ENCODE results near the gene SLC7A8. TPM values are rescaled to one million over a fixed set of nuclear protein-coding genes. Genes with fewer than 3 reads are reported as not detected.

The SLC7A8 gene
- polyA plus RNA-seq, 1 donor (not counting 4 experiments of a cell fraction or from before 2014, with no cell fraction given) = 29.1 TPM

DNA sequence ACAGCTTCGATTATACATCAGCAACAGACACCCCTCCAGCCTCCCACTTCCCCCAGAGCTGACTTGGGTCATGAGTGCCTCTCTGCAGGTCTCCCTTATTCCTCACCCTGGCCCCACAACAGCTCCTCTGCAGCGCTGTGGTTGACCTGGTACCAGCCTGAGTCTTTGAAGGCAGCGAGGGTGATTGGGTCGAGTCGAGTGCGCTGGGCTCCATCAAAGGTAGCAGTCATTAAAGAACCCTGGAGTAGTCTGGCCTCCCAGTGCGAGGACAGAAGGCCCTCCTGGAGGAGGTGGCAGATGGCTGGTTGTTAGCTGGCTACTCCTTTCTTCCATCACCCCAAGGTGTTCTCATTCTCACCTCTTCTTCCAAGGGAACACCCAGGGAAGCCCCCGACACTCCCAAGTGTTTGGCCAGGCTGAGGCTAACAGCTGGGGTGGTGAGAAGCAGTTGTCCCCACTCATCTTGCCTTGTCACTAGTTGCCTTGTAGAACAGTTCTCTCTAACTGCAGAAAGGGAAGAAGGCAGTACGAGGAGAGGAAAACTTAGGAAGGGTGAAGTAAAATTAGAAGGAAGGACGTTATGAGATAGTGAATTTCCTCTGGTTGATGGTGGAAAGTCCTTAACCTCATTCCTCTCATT lies 81.4 kb downstream of the SLC7A8 start:
- peaks cover 24% of the 10 kb centered on the region for H3K79me2 ChIP-seq (ENCODE audit: control insufficient read depth, insufficient read depth, low read length)
- no peaks in the 10 kb centered on the region for H3K9me3 ChIP-seq (ENCODE audit: control insufficient read depth, low read depth, low read length)
- FAIRE-seq (no peak), DNase-seq (ENCODE audit: low read depth, low spot score) (no peak)
- H3K27me3 ChIP-seq (ENCODE audit: control insufficient read depth, extremely low read depth, insufficient read depth, low read length) = no peaks in the 10 kb centered on the region
- no peak overlapping the region for H3K4me2 ChIP-seq (ENCODE audit: control insufficient read depth, extremely low read depth, insufficient read depth, low read depth, low read length)
- no peak overlapping the region for H3K9ac ChIP-seq (ENCODE audit: control insufficient read depth, extremely low read depth, insufficient read depth, low read length)
- no peak for TF ChIP-seq EZH2 (IDR thresholded peaks at IDR 0.05; ENCODE audit: low read length)
- TF ChIP-seq, protein P1, sequence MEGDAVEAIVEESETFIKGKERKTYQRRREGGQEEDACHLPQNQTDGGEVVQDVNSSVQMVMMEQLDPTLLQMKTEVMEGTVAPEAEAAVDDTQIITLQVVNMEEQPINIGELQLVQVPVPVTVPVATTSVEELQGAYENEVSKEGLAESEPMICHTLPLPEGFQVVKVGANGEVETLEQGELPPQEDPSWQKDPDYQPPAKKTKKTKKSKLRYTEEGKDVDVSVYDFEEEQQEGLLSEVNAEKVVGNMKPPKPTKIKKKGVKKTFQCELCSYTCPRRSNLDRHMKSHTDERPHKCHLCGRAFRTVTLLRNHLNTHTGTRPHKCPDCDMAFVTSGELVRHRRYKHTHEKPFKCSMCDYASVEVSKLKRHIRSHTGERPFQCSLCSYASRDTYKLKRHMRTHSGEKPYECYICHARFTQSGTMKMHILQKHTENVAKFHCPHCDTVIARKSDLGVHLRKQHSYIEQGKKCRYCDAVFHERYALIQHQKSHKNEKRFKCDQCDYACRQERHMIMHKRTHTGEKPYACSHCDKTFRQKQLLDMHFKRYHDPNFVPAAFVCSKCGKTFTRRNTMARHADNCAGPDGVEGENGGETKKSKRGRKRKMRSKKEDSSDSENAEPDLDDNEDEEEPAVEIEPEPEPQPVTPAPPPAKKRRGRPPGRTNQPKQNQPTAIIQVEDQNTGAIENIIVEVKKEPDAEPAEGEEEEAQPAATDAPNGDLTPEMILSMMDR (optimal IDR thresholded peaks at IDR 0.05 in 1 of 3, IDR thresholded peaks at IDR 0.05 in 1 of 3, conservative IDR thresholded peaks at IDR 0.05 in 1 of 3; ENCODE audit: extremely low read depth in 1 of 3, insufficient read depth in 2 of 3, low read length in 3 of 3) = no peak
- dilution Hi-C loops (cut with MboI; ENCODE audit: extremely low pct_ligation_motif_present, low sequenced_read_pairs) = no loop called here
- H2AFZ ChIP-seq (ENCODE audit: control insufficient read depth, low read length) = no peak overlapping the region
- H3K27ac ChIP-seq (ENCODE audit: control insufficient read depth, insufficient read depth, low read length) = no peak overlapping the region
- H3K4me1 ChIP-seq (ENCODE audit: control insufficient read depth, extremely low read depth, insufficient read depth, low read length) = peaks cover 5% of the 10 kb centered on the region
- H3K36me3 ChIP-seq (ENCODE audit: control insufficient read depth in 2 of 2, extremely low read depth in 1 of 2, insufficient read depth in 2 of 2, low read length in 2 of 2) = peaks cover 5 to 13% of the 10 kb centered on the region in 2 experiments
- no peak overlapping the region for H3K4me3 ChIP-seq (ENCODE audit: control insufficient read depth in 2 of 3, extremely low read depth in 1 of 3, insufficient read depth in 2 of 3, low read depth in 1 of 3, low read length in 3 of 3)
- H4K20me1 ChIP-seq (ENCODE audit: control insufficient read depth, extremely low read depth, insufficient read depth, low read length) = peaks cover 9% of the 10 kb centered on the region
- H3K9me1 ChIP-seq (ENCODE audit: control insufficient read depth, extremely low read depth, insufficient read depth, low read length) = peaks cover 4% of the 10 kb centered on the region

DNA sequence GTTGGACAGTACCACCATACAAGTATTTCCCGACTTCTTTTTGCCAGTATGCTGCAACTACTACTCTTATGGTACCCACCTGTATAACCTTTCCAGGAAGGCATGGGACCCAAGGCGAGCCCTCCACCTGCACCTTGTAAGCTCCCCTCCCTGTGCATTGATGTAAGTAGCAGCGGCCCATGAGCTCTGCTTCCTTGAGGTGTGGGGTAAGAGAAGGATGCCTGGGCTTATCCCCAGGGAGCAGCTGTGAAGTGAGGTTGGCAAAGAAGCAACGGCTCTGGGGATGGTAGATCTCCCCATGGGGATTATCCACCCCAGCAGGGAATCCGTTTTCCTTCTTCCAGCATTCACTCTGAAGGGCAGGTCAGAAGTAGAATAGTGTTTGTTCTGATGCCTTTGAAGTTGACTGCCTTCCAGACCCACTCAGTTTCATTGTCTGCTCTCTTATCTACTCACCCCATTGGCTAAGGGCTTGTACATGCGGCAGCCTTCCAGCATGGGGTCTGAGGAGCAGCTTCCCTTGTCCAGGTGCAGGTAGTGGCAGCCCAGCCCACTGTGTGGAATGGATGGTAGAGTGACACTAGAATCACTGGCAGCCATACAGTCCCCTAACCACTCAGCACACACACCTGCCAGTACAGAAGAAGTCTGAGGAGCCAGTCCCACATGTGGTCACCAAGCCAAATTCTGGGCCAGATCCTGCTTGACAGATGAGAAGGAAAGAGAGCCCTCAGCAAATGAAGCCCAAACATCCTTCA lies 82.1 kb downstream of the SLC7A8 start:
- Histone ChIP-seq H3K79me2 (ENCODE audit: control insufficient read depth, insufficient read depth, low read length) (peaks cover 31% of the 10 kb centered on the region), H3K4me2 (ENCODE audit: control insufficient read depth, extremely low read depth, insufficient read depth, low read depth, low read length) (no peak overlapping the region), H2AFZ (ENCODE audit: control insufficient read depth, low read length) (no peak overlapping the region), H4K20me1 (ENCODE audit: control insufficient read depth, extremely low read depth, insufficient read depth, low read length) (peaks cover 9% of the 10 kb centered on the region), H3K4me1 (ENCODE audit: control insufficient read depth, extremely low read depth, insufficient read depth, low read length) (peaks cover 12% of the 10 kb centered on the region), H3K36me3 (ENCODE audit: control insufficient read depth in 2 of 2, extremely low read depth in 1 of 2, insufficient read depth in 2 of 2, low read length in 2 of 2) (peaks cover 5 to 17% of the 10 kb centered on the region in 2 experiments), H3K27ac (ENCODE audit: control insufficient read depth, insufficient read depth, low read length) (no peak overlapping the region), H3K9ac (ENCODE audit: control insufficient read depth, extremely low read depth, insufficient read depth, low read length) (no peak overlapping the region), H3K9me3 (ENCODE audit: control insufficient read depth, low read depth, low read length) (no peaks in the 10 kb centered on the region), H3K9me1 (ENCODE audit: control insufficient read depth, extremely low read depth, insufficient read depth, low read length) (peaks cover 4% of the 10 kb centered on the region), H3K4me3 (ENCODE audit: control insufficient read depth in 2 of 3, extremely low read depth in 1 of 3, insufficient read depth in 2 of 3, low read depth in 1 of 3, low read length in 3 of 3) (no peak overlapping the region), H3K27me3 (ENCODE audit: control insufficient read depth, extremely low read depth, insufficient read depth, low read length) (no peaks in the 10 kb centered on the region)
- dilution Hi-C loops (cut with MboI; ENCODE audit: extremely low pct_ligation_motif_present, low sequenced_read_pairs) = no loop called here
- FAIRE-seq = no peak
- TF ChIP-seq, protein P1 (optimal IDR thresholded peaks at IDR 0.05 in 1 of 3, IDR thresholded peaks at IDR 0.05 in 1 of 3, conservative IDR thresholded peaks at IDR 0.05 in 1 of 3; ENCODE audit: extremely low read depth in 1 of 3, insufficient read depth in 2 of 3, low read length in 3 of 3) = no peak
- no peak for TF ChIP-seq EZH2 (IDR thresholded peaks at IDR 0.05; ENCODE audit: low read length)
- DNase-seq (ENCODE audit: low read depth, low spot score) = no peak

All from keratinocyte (primary cell).